ENCODE data around the gene ZNF71. TPM values are rescaled to one million over a fixed set of nuclear protein-coding genes. Genes with fewer than 3 reads are reported as not detected.

ZNF71 gene
- total RNA-seq, 1 donor from 2014 or later = 6.7 TPM

DNA sequence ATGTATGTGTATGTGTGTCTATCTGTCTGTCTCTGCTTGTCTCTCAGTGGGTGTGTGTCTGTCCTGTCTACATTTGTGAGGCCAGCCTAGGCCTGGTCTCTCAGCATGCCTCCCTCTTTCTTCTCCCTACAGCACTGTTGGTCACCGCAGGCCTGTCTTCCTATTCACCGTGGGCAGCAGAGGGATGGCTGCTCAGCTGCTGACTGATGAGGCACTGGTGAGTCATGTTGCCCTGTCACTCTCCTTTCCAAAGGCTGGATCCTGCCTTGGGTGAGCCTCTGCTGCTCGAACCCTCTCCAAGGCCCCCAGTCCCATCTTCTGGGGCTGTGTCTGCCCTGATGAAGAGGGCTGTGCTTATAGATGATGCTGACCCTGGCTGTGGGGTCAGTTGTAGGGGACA lies 6.3 kb downstream of the ZNF71 start:
- DNase-seq (ENCODE audit: low read depth) = no peak
- H3K4me3 ChIP-seq (ENCODE audit: low read depth, low read length) = no peak overlapping the region
- TF ChIP-seq, protein P1, sequence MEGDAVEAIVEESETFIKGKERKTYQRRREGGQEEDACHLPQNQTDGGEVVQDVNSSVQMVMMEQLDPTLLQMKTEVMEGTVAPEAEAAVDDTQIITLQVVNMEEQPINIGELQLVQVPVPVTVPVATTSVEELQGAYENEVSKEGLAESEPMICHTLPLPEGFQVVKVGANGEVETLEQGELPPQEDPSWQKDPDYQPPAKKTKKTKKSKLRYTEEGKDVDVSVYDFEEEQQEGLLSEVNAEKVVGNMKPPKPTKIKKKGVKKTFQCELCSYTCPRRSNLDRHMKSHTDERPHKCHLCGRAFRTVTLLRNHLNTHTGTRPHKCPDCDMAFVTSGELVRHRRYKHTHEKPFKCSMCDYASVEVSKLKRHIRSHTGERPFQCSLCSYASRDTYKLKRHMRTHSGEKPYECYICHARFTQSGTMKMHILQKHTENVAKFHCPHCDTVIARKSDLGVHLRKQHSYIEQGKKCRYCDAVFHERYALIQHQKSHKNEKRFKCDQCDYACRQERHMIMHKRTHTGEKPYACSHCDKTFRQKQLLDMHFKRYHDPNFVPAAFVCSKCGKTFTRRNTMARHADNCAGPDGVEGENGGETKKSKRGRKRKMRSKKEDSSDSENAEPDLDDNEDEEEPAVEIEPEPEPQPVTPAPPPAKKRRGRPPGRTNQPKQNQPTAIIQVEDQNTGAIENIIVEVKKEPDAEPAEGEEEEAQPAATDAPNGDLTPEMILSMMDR (conservative IDR thresholded peaks at IDR 0.05; ENCODE audit: low read depth, low read length) = no peak

DNA sequence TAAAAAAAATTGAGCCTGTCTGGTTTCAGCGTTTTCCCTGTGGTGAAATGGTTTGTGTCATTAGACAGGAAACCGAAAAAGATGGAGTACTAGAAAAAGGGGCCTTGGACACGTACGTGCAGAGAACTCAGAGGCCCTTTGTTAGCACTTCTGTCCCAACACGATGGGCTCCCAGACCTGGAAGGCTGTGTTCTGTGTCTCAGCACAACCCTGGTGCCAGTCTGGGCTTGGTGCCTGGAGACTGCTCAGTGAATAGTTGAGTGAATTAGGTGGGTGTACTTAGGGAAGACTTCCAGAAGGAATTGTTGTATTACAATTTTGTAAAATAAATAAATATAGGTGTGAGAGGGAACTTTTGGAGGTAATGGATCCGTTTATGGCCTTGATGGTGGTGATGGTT lies 8.7 kb downstream of the ZNF71 start:
- TF ChIP-seq, protein P1 (conservative IDR thresholded peaks at IDR 0.05; ENCODE audit: low read depth, low read length) = no peak
- no peak for DNase-seq (ENCODE audit: low read depth)
- no peak overlapping the region for H3K4me3 ChIP-seq (ENCODE audit: low read depth, low read length)

DNA sequence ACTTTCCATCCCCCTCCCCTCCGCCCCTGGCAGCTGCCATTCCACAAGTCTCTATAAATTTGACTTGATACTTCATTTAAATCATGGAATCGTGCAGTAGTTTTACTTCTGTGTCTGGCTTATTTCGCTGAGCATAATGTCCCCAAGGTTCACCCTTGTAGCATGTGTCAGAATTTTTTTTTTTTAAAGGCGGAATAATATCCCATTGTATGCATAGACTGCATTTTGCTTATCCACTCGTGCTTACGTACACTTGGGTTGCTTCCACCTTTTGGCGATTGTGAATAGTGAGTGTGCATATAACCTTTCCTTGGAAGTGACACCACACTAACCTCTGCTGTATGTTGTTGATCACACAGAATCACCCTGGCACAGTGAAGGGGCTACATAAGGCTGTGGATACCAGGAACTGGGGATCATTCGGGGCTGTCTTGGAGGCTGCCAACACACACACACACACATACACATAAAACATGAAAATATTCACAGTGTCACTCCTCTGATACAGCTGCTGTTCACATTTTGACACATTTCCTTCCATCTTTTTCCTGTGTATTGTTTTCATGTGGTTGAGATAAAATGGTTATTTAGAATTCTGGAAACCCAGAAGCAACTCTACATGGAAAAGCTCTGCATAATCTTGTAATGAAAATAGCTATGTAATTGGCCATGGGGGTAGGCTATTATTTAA lies 13.3 kb downstream of the ZNF71 start:
- TF ChIP-seq, protein P1 (conservative IDR thresholded peaks at IDR 0.05; ENCODE audit: low read depth, low read length) = no peak
- no peak overlapping the region for H3K4me3 ChIP-seq (ENCODE audit: low read depth, low read length)
- DNase-seq (ENCODE audit: low read depth) = no peak

DNA sequence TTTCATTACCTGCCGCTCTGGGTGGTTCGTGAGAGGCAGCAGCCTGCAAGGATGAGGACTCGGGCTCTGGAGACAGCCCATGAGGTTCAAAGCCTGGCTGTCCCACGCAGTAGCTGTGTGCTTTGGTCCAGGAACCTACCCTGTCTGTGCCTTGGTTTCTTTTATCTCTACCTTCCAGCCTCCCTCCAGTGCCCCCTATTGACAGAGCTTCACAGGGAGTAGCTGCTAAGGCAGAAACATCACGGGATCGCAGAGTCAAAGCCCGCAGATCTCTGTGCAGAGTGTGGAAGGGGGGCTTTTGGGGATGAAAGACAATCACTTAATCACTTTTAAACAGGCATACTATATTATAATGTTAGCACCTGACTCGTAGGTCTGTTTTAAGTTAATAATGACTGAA lies 16.2 kb downstream of the ZNF71 start:
- no peak for DNase-seq (ENCODE audit: low read depth)
- TF ChIP-seq, protein P1 (conservative IDR thresholded peaks at IDR 0.05; ENCODE audit: low read depth, low read length) = no peak
- H3K4me3 ChIP-seq (ENCODE audit: low read depth, low read length) = no peak overlapping the region

DNA sequence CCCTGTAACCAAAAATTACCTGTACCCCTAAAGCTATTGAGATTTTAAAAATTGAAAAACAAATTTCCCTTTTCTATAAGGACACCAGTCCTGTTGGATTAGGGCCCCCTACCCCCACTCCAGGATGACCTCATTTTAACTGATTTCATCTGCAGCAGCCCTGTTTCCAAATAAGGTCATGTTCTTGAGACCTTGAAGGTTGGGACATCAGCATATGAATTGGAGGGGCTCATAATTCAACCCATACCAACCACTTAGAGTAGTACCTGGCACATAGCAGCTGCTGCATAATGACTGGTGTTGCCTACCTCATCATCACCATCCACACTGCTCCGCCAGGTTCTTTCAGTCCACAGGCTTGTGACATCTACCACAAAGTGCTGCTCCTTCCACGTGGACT lies 17.6 kb downstream of the ZNF71 start:
- DNase-seq (ENCODE audit: low read depth) = no peak
- TF ChIP-seq, protein P1 (conservative IDR thresholded peaks at IDR 0.05; ENCODE audit: low read depth, low read length) = no peak
- H3K4me3 ChIP-seq (ENCODE audit: low read depth, low read length) = no peak overlapping the region

DNA sequence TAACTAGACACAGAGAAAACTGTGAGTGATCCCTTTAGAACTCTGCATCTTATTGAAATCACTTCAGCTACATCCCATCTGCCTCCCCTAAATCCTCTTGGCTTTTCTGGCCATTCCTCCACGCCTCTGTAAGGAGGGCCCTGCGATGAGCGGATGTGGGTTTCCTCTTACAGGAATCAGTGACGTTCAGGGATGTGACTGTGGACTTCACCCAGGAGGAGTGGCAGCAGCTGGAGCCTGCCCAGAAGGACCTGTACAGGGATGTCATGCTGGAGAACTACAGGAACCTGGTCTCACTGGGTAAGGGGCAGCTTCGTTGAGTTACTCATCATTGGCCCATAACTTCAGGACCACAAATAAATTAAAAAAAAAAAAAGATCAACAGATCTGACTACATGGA lies 18.5 kb downstream of the ZNF71 start:
- TF ChIP-seq, protein P1 (conservative IDR thresholded peaks at IDR 0.05; ENCODE audit: low read depth, low read length) = no peak
- H3K4me3 ChIP-seq (ENCODE audit: low read depth, low read length) = no peak overlapping the region
- no peak for DNase-seq (ENCODE audit: low read depth)

DNA sequence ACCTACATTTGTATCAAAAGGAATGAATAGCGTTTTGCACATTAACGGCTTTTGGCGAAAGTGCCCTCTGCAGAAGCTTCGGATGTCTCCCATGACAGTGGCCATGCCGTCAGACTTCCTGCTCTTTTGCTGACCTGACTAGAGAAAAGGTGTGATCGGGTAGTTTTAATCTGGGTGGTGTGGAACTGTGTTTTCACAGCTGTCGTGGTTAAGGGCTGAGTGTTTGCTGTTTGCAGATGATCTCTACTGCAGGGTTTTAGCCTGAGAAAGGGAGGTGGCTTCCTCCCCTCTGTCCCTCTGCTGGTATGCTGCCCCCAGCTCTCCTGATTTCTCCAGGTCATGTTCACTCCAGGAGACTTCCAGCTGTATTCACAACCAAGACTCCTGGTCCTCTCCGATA lies 22.4 kb downstream of the ZNF71 start:
- no peak overlapping the region for H3K4me3 ChIP-seq (ENCODE audit: low read depth, low read length)
- TF ChIP-seq, protein P1 (conservative IDR thresholded peaks at IDR 0.05; ENCODE audit: low read depth, low read length) = no peak
- no peak for DNase-seq (ENCODE audit: low read depth)
